Neuronal stem cell (in vitro differentiated cells): ENCODE measurements around the gene RNF144A. TPM values are rescaled to one million over a fixed set of nuclear protein-coding genes. Genes with fewer than 3 reads are reported as not detected.

ENCODE experiments used
- DNase-seq: peaks from one replicate; pipeline ENCODE4 v3.0.0-alpha.2; 2013; ENCODE audit warnings: low spot score
- H2AFZ ChIP-seq: one replicate; pipeline ENCODE4 v1.6.1; 2013; ENCODE audit warnings: mild to moderate bottlenecking, low read length, inconsistent platforms
- H2AK5ac ChIP-seq: 2 replicates; pipeline ENCODE4 v1.6.1; 2013; ENCODE audit warnings: low read depth, mild to moderate bottlenecking, inconsistent platforms, low read length, moderate library complexity, mixed read lengths
- H2BK120ac ChIP-seq: 2 replicates; pipeline ENCODE4 v1.6.1; 2013; ENCODE audit warnings: low read depth, mild to moderate bottlenecking, inconsistent platforms, low read length, moderate library complexity, mixed read lengths
- H2BK12ac ChIP-seq: one replicate; pipeline ENCODE4 v1.6.1; 2013; ENCODE audit warnings: low read length, inconsistent platforms
- H2BK15ac ChIP-seq: 2 replicates; pipeline ENCODE4 v1.6.1; 2013; ENCODE audit warnings: mild to moderate bottlenecking, low read length, inconsistent platforms, mixed read lengths
- H2BK5ac ChIP-seq: one replicate; pipeline ENCODE4 v1.6.1; 2013; ENCODE audit warnings: inconsistent platforms, mild to moderate bottlenecking, low read length, moderate library complexity
- H3K14ac ChIP-seq: one replicate; pipeline ENCODE4 v1.6.1; 2013; ENCODE audit warnings: low read length, inconsistent platforms
- H3K18ac ChIP-seq: 2 replicates; pipeline ENCODE4 v1.6.1; 2013; ENCODE audit warnings: low read length, inconsistent platforms
- H3K23ac ChIP-seq: 2 replicates; pipeline ENCODE4 v1.6.1; 2013; ENCODE audit warnings: low read depth, mild to moderate bottlenecking, mixed read lengths, low read length, inconsistent platforms; ENCODE audit not compliant: poor library complexity
- H3K27ac ChIP-seq: replicated peaks from 3 replicates; pipeline ENCODE4 v1.5.1; 2013; ENCODE audit warnings: low read length, inconsistent platforms
- H3K27me3 ChIP-seq, 3 experiments: 2 replicates each; pipeline ENCODE4 v1.6.1; 2013; ENCODE audit warnings: low read length in 3 of 3, mild to moderate bottlenecking in 2 of 3, inconsistent platforms in 1 of 3, low read depth in 1 of 3, mixed read lengths in 1 of 3, moderate library complexity in 1 of 3; ENCODE audit not compliant: control insufficient read depth in 3 of 3, insufficient read depth in 3 of 3
- H3K36me3 ChIP-seq, 2 donors: replicated peaks in 1 of 2; 2 replicates each; pipeline ENCODE4 v1.6.1; 2013; ENCODE audit warnings: low read length in 2 of 2; ENCODE audit not compliant: control insufficient read depth in 2 of 2, insufficient read depth in 2 of 2
- H3K4ac ChIP-seq: 2 replicates; pipeline ENCODE4 v1.6.1; 2013; ENCODE audit warnings: inconsistent platforms, mild to moderate bottlenecking, low read length, moderate library complexity
- H3K4me1 ChIP-seq, 2 donors: 1 replicate in 1 of 2; 2 replicates in 1 of 2; pipeline ENCODE4 v1.6.1; 2013; ENCODE audit warnings: low read length in 2 of 2, low read depth in 1 of 2; ENCODE audit not compliant: control insufficient read depth in 2 of 2, insufficient read depth in 1 of 2
- H3K4me2 ChIP-seq: one replicate; pipeline ENCODE4 v1.6.1; 2013; ENCODE audit warnings: mild to moderate bottlenecking, low read length, inconsistent platforms; ENCODE audit not compliant: insufficient read depth, poor library complexity, severe bottlenecking
- H3K4me3 ChIP-seq, 2 donors: 2 replicates each; pipeline ENCODE4 v1.5.1; 2013; ENCODE audit warnings: low read length in 2 of 2, mild to moderate bottlenecking in 2 of 2, inconsistent platforms in 1 of 2, moderate library complexity in 1 of 2
- H3K79me1 ChIP-seq: one replicate; pipeline ENCODE4 v1.6.1; 2013; ENCODE audit warnings: low read depth, mild to moderate bottlenecking, inconsistent platforms, low read length, moderate library complexity
- H3K9ac ChIP-seq: one replicate; pipeline ENCODE4 v1.6.1; 2013; ENCODE audit warnings: mild to moderate bottlenecking, low read depth, low read length, inconsistent platforms; ENCODE audit not compliant: poor library complexity
- H3K9me3 ChIP-seq, 2 donors: replicated peaks in 1 of 2; 2 replicates each; pipeline versions ENCODE3 to v1.6.1; 2013; ENCODE audit warnings: low read length in 2 of 2, mild to moderate bottlenecking in 2 of 2, inconsistent platforms in 1 of 2, low read depth in 1 of 2, mixed read lengths in 1 of 2, moderate library complexity in 1 of 2; ENCODE audit not compliant: control insufficient read depth in 2 of 2, insufficient read depth in 1 of 2
- H4K8ac ChIP-seq: one replicate; pipeline ENCODE4 v1.6.1; 2013; ENCODE audit warnings: low read depth, mild to moderate bottlenecking, inconsistent platforms, low read length, moderate library complexity
- H4K91ac ChIP-seq: one replicate; pipeline ENCODE4 v1.6.1; 2013; ENCODE audit warnings: low read length, low read depth, mild to moderate bottlenecking, inconsistent platforms; ENCODE audit not compliant: poor library complexity
- WGBS, 2 donors: extraction: QIAGEN DNeasy Blood & Tissue Kit; methylation state at CpG; one replicate each; pipeline ENCODE4 v1.1.7; 2013; ENCODE audit warnings: missing lambda C conversion rate in 2 of 2, mixed read lengths in 1 of 2; ENCODE audit not compliant: insufficient read length in 2 of 2, insufficient replicate concordance in 1 of 2; ENCODE audit errors: extremely low coverage in 2 of 2; 5-methylcytosine and 5-hydroxymethylcytosine counted together
- polyA plus RNA-seq, 2 experiments: library from polyadenylated mRNA; stranded (reverse); fragments of 200-250 nt; gene quantifications; one replicate each; pipeline ENCODE4 v1.2.3, GENCODE V29; 2013

RNF144A gene
- polyA plus RNA-seq (2013, experiment 1 of 2), result 26.6 TPM
- polyA plus RNA-seq (2013, experiment 2 of 2), result 27.4 TPM

GRCh38 chr2:6917071-6917760 lies at the start of gene RNF144A:
TSS of gene RNF144A (plus strand) at chr2:6917412. CDS start at chr2:6996927, 79,515 bp downstream.
- H4K8ac ChIP-seq, result no peak within 1 kb of the TSS
- peak within 1 kb of the TSS; percentile 91 for H3K9ac ChIP-seq
- peak within 1 kb of the TSS; percentile 69 for H3K23ac ChIP-seq
- no peak within 1 kb of the TSS for H3K14ac ChIP-seq
- H3K4me2 ChIP-seq, result peak within 1 kb of the TSS; percentile 86
- H3K79me1 ChIP-seq, result peaks cover 11% of the 10 kb centered on the region
- peak within 1 kb of the TSS; percentile 69 for H2BK12ac ChIP-seq
- H2BK120ac ChIP-seq, result peak within 1 kb of the TSS; percentile 47
- no peaks in the 10 kb centered on the region for H3K27me3 ChIP-seq
- H3K4me1 ChIP-seq, result peaks cover 10 to 24% of the 10 kb centered on the region in 2 donors
- H3K18ac ChIP-seq, result peak within 1 kb of the TSS; percentile 97
- H3K9me3 ChIP-seq, result no peaks in the 10 kb centered on the region
- peak; percentile 69 for DNase-seq
- peak within 1 kb of the TSS; percentile 54 for H2AK5ac ChIP-seq
- H4K91ac ChIP-seq, result no peak within 1 kb of the TSS
- peak within 1 kb of the TSS; percentile 98 for H2AFZ ChIP-seq
- no peak within 1 kb of the TSS for H3K27ac ChIP-seq
- peaks cover 2 to 15% of the 10 kb centered on the region in 2 donors for H3K36me3 ChIP-seq
- H2BK15ac ChIP-seq, result peak within 1 kb of the TSS; percentile 63
- no peak within 1 kb of the TSS for H3K4ac ChIP-seq
- no peak within 1 kb of the TSS for H2BK5ac ChIP-seq
- peak within 1 kb of the TSS; percentile 76 to 96 for H3K4me3 ChIP-seq
- WGBS, 2 donors, result no CpG with 5 or more reads among the region's 90 CpGs

- Histone ChIP-seq H2BK12ac (no peak overlapping the region), H2AFZ (no peak overlapping the region), H2BK5ac (no peak overlapping the region), H3K36me3 (no peaks in the 10 kb centered on the region), H3K9me3 (peaks cover 2 to 10% of the 10 kb centered on the region in 2 donors), H3K27ac (no peak overlapping the region), H3K4ac (no peak overlapping the region), H3K23ac (no peak overlapping the region), H3K79me1 (no peaks in the 10 kb centered on the region), H3K4me3 (no peak overlapping the region), H3K14ac (no peak overlapping the region), H2BK120ac (no peak overlapping the region), H3K18ac (no peak overlapping the region), H3K4me1 (no peaks in the 10 kb centered on the region), H2BK15ac (no peak overlapping the region), H4K91ac (no peak overlapping the region), H4K8ac (no peak overlapping the region), H3K4me2 (no peak overlapping the region), H2AK5ac (no peak overlapping the region), H3K27me3 (peaks cover 0 to 1% (median 1%) of the 10 kb centered on the region in 3 experiments), H3K9ac (no peak overlapping the region)
- WGBS, 2 donors, result no CpG with 5 or more reads among the region's 2 CpGs
- DNase-seq, result no peak
These were observed 44.8 kb upstream of the RNF144A start for GRCh38 chr2:6872394-6872793.

GRCh38 chr2:6874032-6874431 lies 43.2 kb upstream of the RNF144A start:
- Histone ChIP-seq H3K36me3 (no peaks in the 10 kb centered on the region), H3K27me3 (peaks cover 0 to 2% (median 0%) of the 10 kb centered on the region in 3 experiments), H2BK12ac (no peak overlapping the region), H2AFZ (no peak overlapping the region), H2BK15ac (no peak overlapping the region), H2AK5ac (no peak overlapping the region), H3K14ac (no peak overlapping the region), H3K4me3 (no peak overlapping the region), H2BK120ac (no peak overlapping the region), H3K4me2 (no peak overlapping the region), H2BK5ac (no peak overlapping the region), H3K23ac (no peak overlapping the region), H3K4ac (no peak overlapping the region), H3K27ac (no peak overlapping the region), H3K9me3 (peaks cover 2 to 10% of the 10 kb centered on the region in 2 donors), H3K79me1 (no peaks in the 10 kb centered on the region), H3K4me1 (no peaks in the 10 kb centered on the region), H4K91ac (no peak overlapping the region), H4K8ac (no peak overlapping the region), H3K9ac (no peak overlapping the region), H3K18ac (no peak overlapping the region)
- DNase-seq, result no peak
- WGBS, 2 donors, result no CpG with 5 or more reads among the region's 3 CpGs

- H3K4me3 ChIP-seq, result no peak overlapping the region
- no peak overlapping the region for H3K14ac ChIP-seq
- H3K27ac ChIP-seq, result no peak overlapping the region
- no peak overlapping the region for H2AFZ ChIP-seq
- H3K4me1 ChIP-seq, result no peaks in the 10 kb centered on the region
- H3K4ac ChIP-seq, result no peak overlapping the region
- no peak overlapping the region for H2BK15ac ChIP-seq
- no peak overlapping the region for H2AK5ac ChIP-seq
- no CpG with 5 or more reads among the region's 1 CpG for WGBS, 2 donors
- H2BK120ac ChIP-seq, result no peak overlapping the region
- H4K8ac ChIP-seq, result no peak overlapping the region
- no peak overlapping the region for H2BK12ac ChIP-seq
- DNase-seq, result no peak
- H3K36me3 ChIP-seq, result no peaks in the 10 kb centered on the region
- H3K9ac ChIP-seq, result no peak overlapping the region
- H3K18ac ChIP-seq, result no peak overlapping the region
- peaks cover 0 to 2% (median 0%) of the 10 kb centered on the region in 3 experiments for H3K27me3 ChIP-seq
- H2BK5ac ChIP-seq, result no peak overlapping the region
- H4K91ac ChIP-seq, result no peak overlapping the region
- H3K79me1 ChIP-seq, result no peaks in the 10 kb centered on the region
- H3K9me3 ChIP-seq, result peaks cover 2 to 12% of the 10 kb centered on the region in 2 donors
- H3K23ac ChIP-seq, result no peak overlapping the region
- no peak overlapping the region for H3K4me2 ChIP-seq
These were observed 40.9 kb upstream of the RNF144A start for GRCh38 chr2:6876309-6876708.
